Endodermal cell (in vitro differentiated cells): ENCODE data around the gene OPALIN. TPM values are rescaled to one million over a fixed set of nuclear protein-coding genes. Genes with fewer than 3 reads are reported as not detected.
A peak's percentile ranks its signal among the peaks of the same experiment; 100 is the strongest.

ENCODE experiments used
- DNase-seq: peaks from one replicate; pipeline ENCODE4 v3.0.0-alpha.2; 2017
- H3K27ac ChIP-seq: 2 replicates; pipeline ENCODE4 v1.5.1; 2013; ENCODE audit warnings: mild to moderate bottlenecking, low read depth, low read length, moderate library complexity
- H3K27me3 ChIP-seq: 2 replicates; pipeline ENCODE4 v1.6.1; 2013; ENCODE audit warnings: mild to moderate bottlenecking, low read length, moderate library complexity; ENCODE audit not compliant: insufficient read depth, control insufficient read depth, poor library complexity, severe bottlenecking
- H3K36me3 ChIP-seq: 2 replicates; pipeline ENCODE4 v1.7.0; 2013; ENCODE audit warnings: mild to moderate bottlenecking, low read length, moderate library complexity; ENCODE audit not compliant: control insufficient read depth, insufficient read depth
- H3K4me1 ChIP-seq: one replicate; pipeline ENCODE4 v1.7.0; 2013; ENCODE audit warnings: low read length; ENCODE audit not compliant: control insufficient read depth, insufficient read depth
- H3K4me3 ChIP-seq: 2 replicates; pipeline ENCODE4 v1.5.1; 2013; ENCODE audit warnings: mild to moderate bottlenecking, low read length, moderate library complexity
- H3K9ac ChIP-seq: 2 replicates; pipeline ENCODE4 v1.6.1; 2013; ENCODE audit warnings: mild to moderate bottlenecking, low read length, moderate library complexity; ENCODE audit not compliant: poor library complexity, severe bottlenecking; ENCODE audit errors: extremely low read depth
- H3K9me3 ChIP-seq: 2 replicates; pipeline ENCODE4 v1.6.1; 2013; ENCODE audit warnings: mild to moderate bottlenecking, low read length, moderate library complexity; ENCODE audit not compliant: control insufficient read depth
- H3K27ac Mint-ChIP-seq: 2 replicates; pipeline ENCODE4 v1.8.0; 2020; ENCODE audit warnings: mixed read lengths
- H3K27me3 Mint-ChIP-seq: 2 replicates; pipeline ENCODE4 v1.8.0; 2021; ENCODE audit warnings: mild to moderate bottlenecking, mixed read lengths; ENCODE audit not compliant: insufficient read depth
- H3K36me3 Mint-ChIP-seq: 2 replicates; pipeline ENCODE4 v1.8.0; 2020; ENCODE audit warnings: low read depth, mixed read lengths
- H3K4me1 Mint-ChIP-seq: 2 replicates; pipeline ENCODE4 v1.8.0; 2020; ENCODE audit warnings: mixed read lengths
- H3K4me3 Mint-ChIP-seq: 2 replicates; pipeline ENCODE4 v1.8.0; 2020; ENCODE audit warnings: mild to moderate bottlenecking, moderate library complexity, mixed read lengths
- H3K9me3 Mint-ChIP-seq: 2 replicates; pipeline ENCODE4 v1.8.0; 2020; ENCODE audit warnings: mild to moderate bottlenecking, mixed read lengths
- WGBS, 2 experiments: methylation state at CpG; one replicate each; pipeline versions ENCODE4 v1.1.5 to v1.1.7; 2013; ENCODE audit warnings: missing lambda C conversion rate in 2 of 2, mixed read lengths in 1 of 2; ENCODE audit not compliant: insufficient coverage in 1 of 2, insufficient read length in 1 of 2; 5-methylcytosine and 5-hydroxymethylcytosine counted together
- total RNA-seq, 2 donors: library from RNA; stranded (reverse); fragmentation: NEBNext Ultra II Directional in 1 of 2; extraction: Animal tissue kit (Norgen Biotek cat#: 25700) in 1 of 2; gene quantifications; 2 replicates in 1 of 2; 3 replicates in 1 of 2; pipeline ENCODE4 v1.2.1, GENCODE V29; 2021
- TF ChIP-seq, protein P1 (sequence below): fragments of 200-600 bp; sonication (generic); conservative IDR thresholded peaks from 2 replicates; pipeline ENCODE4 v1.5.0; 2021; ENCODE audit warnings: antibody characterized with exemption, mild to moderate bottlenecking

OPALIN gene
- total RNA-seq, 2 donors from 2014 or later: not detected

DNA sequence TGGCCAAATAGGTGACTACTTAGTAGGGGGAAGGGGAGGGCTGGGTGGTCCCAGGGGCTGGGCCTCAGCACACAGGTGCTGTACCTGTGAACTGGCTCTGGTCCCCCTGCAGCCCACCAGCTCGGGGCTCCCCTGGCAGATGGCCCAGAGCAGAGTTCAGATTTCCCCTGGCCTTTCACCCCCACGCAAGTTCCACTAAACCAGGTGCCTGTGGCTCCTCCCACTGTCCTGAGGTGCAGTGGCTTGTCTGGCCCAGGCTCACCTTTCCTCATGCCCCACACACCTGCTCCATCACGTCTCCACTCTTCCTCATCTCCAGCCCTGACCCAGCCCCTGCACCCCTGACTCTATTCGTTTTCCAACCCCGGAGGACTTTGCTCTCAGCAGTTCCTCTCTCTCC is 47.3 kb upstream of the OPALIN start:
- Histone ChIP-seq H3K27me3 (no peaks in the 10 kb centered on the region), H3K9ac (no peak overlapping the region), H3K9me3 (no peaks in the 10 kb centered on the region), H3K27ac (no peak overlapping the region), H3K4me1 (no peaks in the 10 kb centered on the region), H3K36me3 (no peaks in the 10 kb centered on the region), H3K4me3 (no peak overlapping the region)
- TF ChIP-seq, protein P1, sequence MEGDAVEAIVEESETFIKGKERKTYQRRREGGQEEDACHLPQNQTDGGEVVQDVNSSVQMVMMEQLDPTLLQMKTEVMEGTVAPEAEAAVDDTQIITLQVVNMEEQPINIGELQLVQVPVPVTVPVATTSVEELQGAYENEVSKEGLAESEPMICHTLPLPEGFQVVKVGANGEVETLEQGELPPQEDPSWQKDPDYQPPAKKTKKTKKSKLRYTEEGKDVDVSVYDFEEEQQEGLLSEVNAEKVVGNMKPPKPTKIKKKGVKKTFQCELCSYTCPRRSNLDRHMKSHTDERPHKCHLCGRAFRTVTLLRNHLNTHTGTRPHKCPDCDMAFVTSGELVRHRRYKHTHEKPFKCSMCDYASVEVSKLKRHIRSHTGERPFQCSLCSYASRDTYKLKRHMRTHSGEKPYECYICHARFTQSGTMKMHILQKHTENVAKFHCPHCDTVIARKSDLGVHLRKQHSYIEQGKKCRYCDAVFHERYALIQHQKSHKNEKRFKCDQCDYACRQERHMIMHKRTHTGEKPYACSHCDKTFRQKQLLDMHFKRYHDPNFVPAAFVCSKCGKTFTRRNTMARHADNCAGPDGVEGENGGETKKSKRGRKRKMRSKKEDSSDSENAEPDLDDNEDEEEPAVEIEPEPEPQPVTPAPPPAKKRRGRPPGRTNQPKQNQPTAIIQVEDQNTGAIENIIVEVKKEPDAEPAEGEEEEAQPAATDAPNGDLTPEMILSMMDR: no peak
- Mint-ChIP-seq H3K9me3 (no peaks in the 10 kb centered on the region), H3K27ac (no peak overlapping the region), H3K4me1 (peaks cover 10% of the 10 kb centered on the region), H3K27me3 (no peaks in the 10 kb centered on the region), H3K36me3 (no peaks in the 10 kb centered on the region), H3K4me3 (no peak overlapping the region)
- peak; percentile 26 for DNase-seq
- 90 to 96% methylated on average over 5 of the region's 5 CpGs for WGBS, 2 experiments

DNA sequence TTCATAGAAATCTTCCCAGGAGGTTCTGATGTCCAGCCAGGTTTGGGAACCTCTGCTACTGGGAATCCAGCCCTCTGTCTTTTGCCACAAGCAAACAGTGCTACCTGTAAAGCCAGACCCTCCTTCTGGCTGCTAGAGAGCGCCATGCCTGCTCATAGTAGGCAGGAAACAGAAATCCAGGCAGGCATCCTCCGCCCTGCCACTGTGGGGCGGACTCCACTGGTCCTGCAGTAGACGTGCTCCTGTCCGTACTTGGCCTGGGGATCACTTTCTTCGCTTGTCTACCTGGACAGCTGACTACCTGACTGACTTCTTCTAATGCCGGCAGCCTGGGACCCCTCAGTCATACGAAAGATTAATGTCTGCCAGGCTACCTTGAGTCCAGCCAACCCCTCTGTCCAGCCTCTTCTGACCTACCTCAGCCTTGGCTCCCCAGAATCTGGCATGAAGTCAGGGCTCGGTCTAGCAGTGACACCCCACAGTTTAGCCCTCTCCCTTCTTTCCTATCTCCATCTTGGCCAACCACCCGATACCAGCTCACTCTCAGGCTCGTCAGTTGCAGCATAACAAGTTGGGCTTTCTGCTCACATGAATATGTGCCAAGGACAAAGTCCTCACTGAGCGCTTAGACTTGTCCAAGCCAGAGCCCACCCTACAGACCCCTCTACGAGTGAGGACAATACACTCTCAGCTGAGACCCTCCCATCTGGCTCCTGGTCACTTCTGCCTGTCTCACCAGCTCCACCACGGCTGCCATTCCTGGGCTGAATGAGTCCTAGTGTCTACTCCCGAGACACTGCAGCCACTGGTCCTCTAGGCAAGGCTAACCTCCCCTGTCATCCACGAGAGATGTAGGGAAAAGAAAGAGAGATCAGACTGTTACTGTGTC is 43.9 kb upstream of the OPALIN start:
- no peak overlapping the region for H3K27ac ChIP-seq
- TF ChIP-seq, protein P1: no peak
- no peak overlapping the region for H3K9ac ChIP-seq
- H3K4me3 Mint-ChIP-seq: no peak overlapping the region
- H3K9me3 Mint-ChIP-seq: no peaks in the 10 kb centered on the region
- no peaks in the 10 kb centered on the region for H3K27me3 ChIP-seq
- peak; percentile 59 for DNase-seq
- H3K4me3 ChIP-seq: no peak overlapping the region
- H3K27me3 Mint-ChIP-seq: no peaks in the 10 kb centered on the region
- no peak overlapping the region for H3K27ac Mint-ChIP-seq
- H3K9me3 ChIP-seq: no peaks in the 10 kb centered on the region
- no peaks in the 10 kb centered on the region for H3K4me1 ChIP-seq
- H3K4me1 Mint-ChIP-seq: peaks cover 23% of the 10 kb centered on the region
- 88 to 94% methylated on average over 12 to 16 of the region's 16 CpGs for WGBS, 2 experiments
- H3K36me3 ChIP-seq: no peaks in the 10 kb centered on the region
- no peaks in the 10 kb centered on the region for H3K36me3 Mint-ChIP-seq

DNA sequence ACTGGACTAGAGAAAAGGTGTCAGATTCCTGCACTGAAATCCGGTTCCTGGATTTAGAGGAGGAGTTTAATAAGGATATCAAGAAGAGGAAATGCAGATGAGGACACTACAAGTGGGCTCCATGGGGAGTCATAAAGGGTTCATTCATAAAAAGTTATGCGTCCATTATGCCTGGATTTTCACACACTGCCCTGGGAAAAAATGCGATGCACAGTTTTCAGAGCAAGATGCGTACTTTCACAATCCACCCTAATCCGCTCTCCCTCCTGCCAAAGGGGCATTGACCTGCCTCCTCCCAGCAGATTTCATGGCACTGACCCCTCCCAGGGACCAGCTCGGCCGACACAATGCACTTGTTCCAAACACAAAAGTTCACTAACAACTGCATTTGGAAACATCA is 42.2 kb upstream of the OPALIN start:
- peak; percentile 44 for DNase-seq
- H3K27ac Mint-ChIP-seq: no peak overlapping the region

More for the DNA sequence above, 42.2 kb upstream of the OPALIN start:
- H3K4me3 Mint-ChIP-seq: no peak overlapping the region
- H3K27me3 Mint-ChIP-seq: no peaks in the 10 kb centered on the region
- no peaks in the 10 kb centered on the region for H3K9me3 Mint-ChIP-seq
- H3K4me1 ChIP-seq: peaks cover 2% of the 10 kb centered on the region
- no peaks in the 10 kb centered on the region for H3K36me3 ChIP-seq
- no peak overlapping the region for H3K4me3 ChIP-seq
- H3K36me3 Mint-ChIP-seq: no peaks in the 10 kb centered on the region
- H3K27me3 ChIP-seq: no peaks in the 10 kb centered on the region
- no peaks in the 10 kb centered on the region for H3K9me3 ChIP-seq
- H3K27ac ChIP-seq: peak overlapping the region; percentile 62
- TF ChIP-seq, protein P1: no peak
- H3K9ac ChIP-seq: no peak overlapping the region
- peaks cover 23% of the 10 kb centered on the region for H3K4me1 Mint-ChIP-seq
- 86% methylated on average over 5 to 7 of the region's 7 CpGs for WGBS, 2 experiments
